ENCODE data around the gene DDX49.

DDX49 gene

GRCh38 chr19:18919086-18919899 is at the start of gene DDX49, which contains the start of gene COPE:
TSS of gene DDX49 (plus strand) at chr19:18919715. CDS start at chr19:18919742, 27 bp downstream.
TSS of gene COPE (minus strand) at chr19:18919387. CDS start at chr19:18919348, 39 bp downstream.
- TF ChIP-seq CTCF (IDR thresholded peaks at IDR 0.05; ENCODE audit: control insufficient read depth, extremely low read depth, insufficient read depth) = no peak
- peak within 1 kb of the TSS; percentile 100 for H3K4me3 ChIP-seq (ENCODE audit: low read depth, low read length)
- peak; percentile 100 for DNase-seq (ENCODE audit: low read depth)

GRCh38 chr19:18869781-18870530 is 49.6 kb upstream of the DDX49 start:
- TF ChIP-seq CTCF (IDR thresholded peaks at IDR 0.05; ENCODE audit: control insufficient read depth, extremely low read depth, insufficient read depth) = no peak
- no peak overlapping the region for H3K4me3 ChIP-seq (ENCODE audit: low read depth, low read length)
- no peak for DNase-seq (ENCODE audit: low read depth)

- no peak for TF ChIP-seq CTCF (IDR thresholded peaks at IDR 0.05; ENCODE audit: control insufficient read depth, extremely low read depth, insufficient read depth)
- no peak for DNase-seq (ENCODE audit: low read depth)
- H3K4me3 ChIP-seq (ENCODE audit: low read depth, low read length) = no peak overlapping the region
Measured at GRCh38 chr19:18870531-18871172, 48.9 kb upstream of the DDX49 start.

DNA sequence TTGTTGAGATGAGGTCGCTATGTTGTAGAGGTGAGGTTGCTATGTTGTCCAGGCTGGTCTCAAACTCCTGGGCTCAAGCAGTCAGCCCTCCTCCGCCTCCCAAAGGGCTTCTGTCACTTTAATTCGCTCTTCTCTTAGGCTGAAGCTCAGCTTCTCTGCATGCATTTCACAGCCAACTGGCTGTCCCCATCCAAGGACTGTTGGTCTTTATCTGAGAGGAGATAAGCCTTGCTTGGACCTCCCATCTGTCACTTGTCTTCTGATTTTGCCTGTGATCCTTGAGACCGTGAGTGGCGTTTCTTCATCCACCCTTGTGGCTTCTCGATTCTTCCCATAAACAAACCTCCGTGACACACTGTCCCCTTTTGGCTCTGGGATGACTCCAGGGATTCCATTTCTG is 48.0 kb upstream of the DDX49 start:
- H3K4me3 ChIP-seq (ENCODE audit: low read depth, low read length) = no peak overlapping the region
- DNase-seq (ENCODE audit: low read depth) = no peak
- no peak for TF ChIP-seq CTCF (IDR thresholded peaks at IDR 0.05; ENCODE audit: control insufficient read depth, extremely low read depth, insufficient read depth)

DNA sequence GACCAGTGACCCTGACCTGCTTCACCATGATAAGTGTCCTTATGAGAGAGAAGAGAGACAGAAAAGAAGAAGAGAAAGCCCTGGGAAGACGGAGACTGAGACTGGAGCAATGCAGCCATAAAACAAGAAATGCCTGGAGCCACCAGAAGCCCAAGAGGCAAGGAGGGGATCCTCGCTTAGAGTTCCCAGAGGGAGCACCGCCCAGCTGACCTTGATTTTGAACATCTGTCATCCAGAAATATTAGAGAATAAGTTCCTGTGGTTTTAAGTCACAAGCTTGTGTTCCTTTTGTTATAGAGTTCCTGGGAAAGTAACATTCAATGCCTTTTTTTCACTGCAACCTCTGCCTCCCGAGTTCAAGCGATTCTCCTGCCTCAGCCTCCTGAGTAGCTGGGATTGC is 43.8 kb upstream of the DDX49 start:
- TF ChIP-seq CTCF (IDR thresholded peaks at IDR 0.05; ENCODE audit: control insufficient read depth, extremely low read depth, insufficient read depth) = no peak
- H3K4me3 ChIP-seq (ENCODE audit: low read depth, low read length) = no peak overlapping the region
- DNase-seq (ENCODE audit: low read depth) = no peak

GRCh38 chr19:18876865-18877264 is 42.6 kb upstream of the DDX49 start:
- no peak for DNase-seq (ENCODE audit: low read depth)
- no peak for TF ChIP-seq CTCF (IDR thresholded peaks at IDR 0.05; ENCODE audit: control insufficient read depth, extremely low read depth, insufficient read depth)
- no peak overlapping the region for H3K4me3 ChIP-seq (ENCODE audit: low read depth, low read length)

Data from LNCaP clone FGC (cell line).